Type B pancreatic cell (in vitro differentiated cells): ENCODE measurements around the gene OBSCN. TPM values are rescaled to one million over a fixed set of nuclear protein-coding genes. Genes with fewer than 3 reads are reported as not detected.

Experiments
- DNase-seq: peaks from one replicate; pipeline ENCODE4 v3.0.0; 2021; ENCODE audit warnings: mixed read lengths; ENCODE audit not compliant: unreplicated experiment; ENCODE audit errors: extremely low spot score
- H3K27ac Mint-ChIP-seq: 2 replicates; pipeline ENCODE4 v1.8.0; 2021; ENCODE audit warnings: mild to moderate bottlenecking, mixed read lengths
- H3K27me3 Mint-ChIP-seq: 2 replicates; pipeline ENCODE4 v1.8.0; 2021; ENCODE audit warnings: mixed read lengths
- H3K36me3 Mint-ChIP-seq: 2 replicates; pipeline ENCODE4 v1.8.0; 2021; ENCODE audit warnings: mixed read lengths
- H3K4me1 Mint-ChIP-seq: one replicate; pipeline ENCODE4 v1.8.0; 2021; ENCODE audit warnings: mixed read lengths; ENCODE audit not compliant: unreplicated experiment
- H3K4me3 Mint-ChIP-seq: 2 replicates; pipeline ENCODE4 v1.8.0; 2021; ENCODE audit warnings: mild to moderate bottlenecking, mixed read lengths
- H3K9me3 Mint-ChIP-seq: 2 replicates; pipeline ENCODE4 v1.8.0; 2021; ENCODE audit warnings: mixed read lengths
- total RNA-seq: library from RNA; stranded (reverse); gene quantifications from 2 replicates; pipeline ENCODE4 v1.2.1, GENCODE V29; 2021; ENCODE audit warnings: low replicate concordance
- TF ChIP-seq, protein P1 (sequence below): fragments of 200-600 bp; sonication (generic); conservative IDR thresholded peaks from 2 replicates; pipeline ENCODE4 v1.5.0; 2021; ENCODE audit warnings: antibody characterized with exemption, mild to moderate bottlenecking

The OBSCN gene
- total RNA-seq, 1 donor from 2014 or later: 48.9 TPM

DNA sequence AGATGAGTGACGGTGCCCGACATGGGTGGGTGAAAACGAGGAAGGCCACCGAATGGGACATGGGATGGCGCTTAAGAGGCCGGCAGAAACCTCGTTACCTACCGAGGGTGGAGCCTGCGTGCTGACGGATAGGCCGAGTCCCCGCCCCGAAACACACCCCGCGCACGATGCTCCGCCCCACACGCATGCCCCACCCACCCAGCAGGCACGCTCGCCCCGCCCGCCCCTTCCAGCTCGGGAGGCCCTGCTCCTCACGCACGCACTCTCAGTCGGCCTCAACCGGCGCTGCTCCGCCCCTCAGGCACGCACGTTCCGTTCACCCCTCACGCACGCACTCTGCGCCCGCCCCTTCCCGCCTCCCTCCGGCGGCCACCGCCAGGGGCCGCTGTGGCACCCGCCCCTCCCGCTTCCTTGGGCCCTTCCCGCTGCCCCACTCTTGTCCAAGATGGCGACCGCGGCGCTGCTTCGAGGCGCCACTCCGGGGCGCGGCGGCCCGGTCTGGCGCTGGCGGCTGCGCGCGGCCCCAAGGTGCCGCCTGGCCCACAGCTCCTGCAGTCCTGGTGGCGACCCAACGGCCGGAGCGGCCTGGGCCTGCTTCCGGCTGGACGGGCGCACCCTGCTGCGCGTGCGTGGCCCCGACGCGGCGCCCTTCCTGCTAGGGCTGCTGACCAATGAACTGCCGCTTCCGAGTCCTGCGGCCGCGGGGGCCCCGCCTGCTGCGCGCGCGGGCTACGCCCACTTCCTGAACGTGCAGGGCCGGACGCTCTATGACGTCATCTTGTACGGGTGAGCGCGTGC lies 42.3 kb upstream of the OBSCN start, which contains the start of gene IBA57:
Gene IBA57 (plus strand): TSS at position 433 of the 798 bp plus-strand sequence. CDS start 13 bp downstream, at position 446.
- Mint-ChIP-seq H3K9me3 (no peaks in the 10 kb centered on the region), H3K27ac (peak within 1 kb of the TSS; percentile 99), H3K4me1 (peaks cover 9% of the 10 kb centered on the region), H3K36me3 (no peaks in the 10 kb centered on the region), H3K4me3 (peak within 1 kb of the TSS; percentile 97), H3K27me3 (no peaks in the 10 kb centered on the region)
- DNase-seq: peak; percentile 100
- TF ChIP-seq, protein P1, sequence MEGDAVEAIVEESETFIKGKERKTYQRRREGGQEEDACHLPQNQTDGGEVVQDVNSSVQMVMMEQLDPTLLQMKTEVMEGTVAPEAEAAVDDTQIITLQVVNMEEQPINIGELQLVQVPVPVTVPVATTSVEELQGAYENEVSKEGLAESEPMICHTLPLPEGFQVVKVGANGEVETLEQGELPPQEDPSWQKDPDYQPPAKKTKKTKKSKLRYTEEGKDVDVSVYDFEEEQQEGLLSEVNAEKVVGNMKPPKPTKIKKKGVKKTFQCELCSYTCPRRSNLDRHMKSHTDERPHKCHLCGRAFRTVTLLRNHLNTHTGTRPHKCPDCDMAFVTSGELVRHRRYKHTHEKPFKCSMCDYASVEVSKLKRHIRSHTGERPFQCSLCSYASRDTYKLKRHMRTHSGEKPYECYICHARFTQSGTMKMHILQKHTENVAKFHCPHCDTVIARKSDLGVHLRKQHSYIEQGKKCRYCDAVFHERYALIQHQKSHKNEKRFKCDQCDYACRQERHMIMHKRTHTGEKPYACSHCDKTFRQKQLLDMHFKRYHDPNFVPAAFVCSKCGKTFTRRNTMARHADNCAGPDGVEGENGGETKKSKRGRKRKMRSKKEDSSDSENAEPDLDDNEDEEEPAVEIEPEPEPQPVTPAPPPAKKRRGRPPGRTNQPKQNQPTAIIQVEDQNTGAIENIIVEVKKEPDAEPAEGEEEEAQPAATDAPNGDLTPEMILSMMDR: peak; percentile 97

- DNase-seq: no peak
- Mint-ChIP-seq H3K4me1 (peaks cover 9% of the 10 kb centered on the region), H3K9me3 (no peaks in the 10 kb centered on the region), H3K4me3 (peak overlapping the region; percentile 88), H3K36me3 (no peaks in the 10 kb centered on the region), H3K27ac (peak overlapping the region; percentile 99), H3K27me3 (no peaks in the 10 kb centered on the region)
- TF ChIP-seq, protein P1: no peak
Measured at GRCh38 chr1:228166170-228166936, 41.5 kb upstream of the OBSCN start.

DNA sequence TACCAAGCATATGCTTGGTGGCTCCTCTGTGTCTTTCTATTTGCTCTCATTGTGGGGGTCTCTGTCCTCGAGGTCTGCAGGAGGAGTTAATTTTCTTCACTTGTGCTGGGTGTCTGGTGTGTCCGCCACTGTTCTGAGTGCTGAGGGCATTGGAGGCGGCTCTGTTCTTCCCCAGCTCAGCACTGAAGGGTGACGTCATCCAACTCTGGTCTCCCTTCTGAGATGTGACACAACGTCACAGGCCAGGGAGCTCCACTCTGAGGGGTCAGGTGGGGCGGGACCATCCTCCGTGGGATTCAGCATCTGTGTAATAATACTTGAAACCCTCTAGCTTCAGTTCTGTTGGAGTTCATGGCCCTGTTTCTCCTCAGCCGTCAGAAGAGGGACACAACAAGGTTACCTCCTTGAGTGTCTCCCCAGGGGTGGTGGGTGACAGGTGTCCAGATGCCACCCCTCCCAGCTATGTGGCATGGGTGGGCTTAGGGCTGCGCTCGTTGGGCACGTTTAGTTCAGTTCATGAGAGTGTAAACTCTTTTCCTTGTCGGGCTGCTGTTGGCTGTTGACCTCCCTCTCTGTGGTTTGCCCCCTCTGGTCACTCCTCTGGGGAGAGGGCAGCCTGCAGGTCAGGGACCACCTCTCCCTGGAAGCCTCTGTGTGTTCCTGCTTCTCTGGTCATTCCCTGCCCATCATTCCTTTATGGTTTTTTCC lies 39.1 kb upstream of the OBSCN start:
- no peaks in the 10 kb centered on the region for H3K36me3 Mint-ChIP-seq
- TF ChIP-seq, protein P1: no peak
- no peak for DNase-seq
- no peaks in the 10 kb centered on the region for H3K9me3 Mint-ChIP-seq
- peak overlapping the region; percentile 66 for H3K27ac Mint-ChIP-seq
- no peaks in the 10 kb centered on the region for H3K27me3 Mint-ChIP-seq
- peaks cover 9% of the 10 kb centered on the region for H3K4me1 Mint-ChIP-seq
- H3K4me3 Mint-ChIP-seq: no peak overlapping the region

- H3K36me3 Mint-ChIP-seq: no peaks in the 10 kb centered on the region
- peak overlapping the region; percentile 2 for H3K4me3 Mint-ChIP-seq
- peak overlapping the region; percentile 66 for H3K27ac Mint-ChIP-seq
- no peak for DNase-seq
- TF ChIP-seq, protein P1: no peak
- H3K9me3 Mint-ChIP-seq: no peaks in the 10 kb centered on the region
- peaks cover 9% of the 10 kb centered on the region for H3K4me1 Mint-ChIP-seq
- H3K27me3 Mint-ChIP-seq: no peaks in the 10 kb centered on the region
Measured at GRCh38 chr1:228169345-228169744, 38.5 kb upstream of the OBSCN start.

GRCh38 chr1:228170666-228171065 lies 37.2 kb upstream of the OBSCN start:
- H3K36me3 Mint-ChIP-seq: no peaks in the 10 kb centered on the region
- no peaks in the 10 kb centered on the region for H3K27me3 Mint-ChIP-seq
- H3K4me1 Mint-ChIP-seq: peaks cover 9% of the 10 kb centered on the region
- H3K9me3 Mint-ChIP-seq: no peaks in the 10 kb centered on the region
- H3K27ac Mint-ChIP-seq: no peak overlapping the region
- no peak overlapping the region for H3K4me3 Mint-ChIP-seq
- DNase-seq: no peak
- TF ChIP-seq, protein P1: no peak
